C4-2B (cell line): ENCODE measurements around the gene C22orf39.

Experiments
- CTCF ChIP-seq: fragments of 450-650 bp; conservative IDR thresholded peaks from 2 replicates; pipeline ENCODE4 v1.5.1; 2017; ENCODE audit warnings: mild to moderate bottlenecking
- ZFX ChIP-seq: fragments of 450-650 bp; IDR thresholded peaks from 2 replicates; pipeline ENCODE4 v1.6.1; 2017

DNA sequence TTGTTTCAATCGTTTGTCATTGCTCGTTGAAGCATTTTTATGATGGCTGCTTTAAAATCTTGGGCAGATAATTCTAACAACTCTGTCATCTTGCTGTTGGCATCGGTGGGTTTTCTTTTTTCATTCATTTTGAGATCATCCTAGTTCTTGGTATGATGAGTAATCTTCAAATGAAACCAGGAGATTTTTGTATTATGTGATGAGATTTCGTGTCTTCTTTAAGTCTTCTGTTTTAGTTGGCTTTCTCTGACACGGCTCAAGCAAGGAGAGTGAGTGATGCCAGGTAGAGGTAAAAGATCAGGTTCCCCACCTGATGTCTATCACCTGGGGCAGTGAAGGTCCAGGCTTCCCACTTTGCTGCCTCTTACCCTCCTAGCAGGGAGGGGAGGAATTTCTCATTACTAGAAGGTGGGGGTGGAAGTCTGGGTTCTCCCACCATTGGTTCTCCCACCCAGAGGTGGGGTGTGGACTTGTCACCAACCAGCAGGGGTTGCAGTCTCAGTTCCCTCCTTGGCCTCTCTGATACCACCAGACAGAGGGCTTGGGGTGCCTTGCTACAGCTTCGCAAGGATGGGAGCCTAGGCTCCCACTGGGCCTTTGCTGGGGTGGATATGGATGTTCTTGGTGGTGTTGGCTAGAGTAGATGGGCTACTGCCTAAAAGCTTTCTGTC is 45.1 kb upstream of the C22orf39 start:
- TF ChIP-seq CTCF (no peak), ZFX (no peak)
